Measurements from ENCODE around the gene CCDC169. TPM values are rescaled to one million over a fixed set of nuclear protein-coding genes. Genes with fewer than 3 reads are reported as not detected.

Gene CCDC169
- polyA plus RNA-seq, 1 donor (not counting 4 experiments of a cell fraction or from before 2014, with no cell fraction given), result 0.17 TPM

DNA sequence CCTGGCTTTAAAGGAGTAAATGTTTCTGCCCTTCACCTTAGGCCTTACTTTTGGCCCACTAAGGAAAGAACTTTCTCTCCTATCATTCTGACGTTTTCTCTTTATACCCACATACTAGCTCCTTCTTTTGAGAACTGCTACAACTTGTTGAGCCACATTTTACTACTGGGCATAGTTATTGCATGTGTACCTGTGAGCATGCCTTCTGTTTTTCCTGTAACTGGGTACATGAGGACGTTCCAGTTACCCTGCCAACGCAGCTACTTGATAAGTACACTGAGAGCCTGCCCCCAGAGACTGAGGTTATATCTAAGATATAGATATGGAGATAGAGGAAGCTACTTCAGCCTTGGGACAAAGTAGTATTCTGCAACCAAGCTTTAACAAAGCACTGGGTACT, 3.5 kb downstream of the CCDC169 start:
- no peaks in the 10 kb centered on the region for H3K9me1 ChIP-seq (ENCODE audit: control insufficient read depth, extremely low read depth, insufficient read depth, low read length)
- H3K4me1 ChIP-seq (ENCODE audit: control insufficient read depth, extremely low read depth, insufficient read depth, low read length), result no peaks in the 10 kb centered on the region
- no peak overlapping the region for H3K4me2 ChIP-seq (ENCODE audit: control insufficient read depth, extremely low read depth, insufficient read depth, low read depth, low read length)
- no peaks in the 10 kb centered on the region for H3K79me2 ChIP-seq (ENCODE audit: control insufficient read depth, insufficient read depth, low read length)
- no peak overlapping the region for H3K4me3 ChIP-seq (ENCODE audit: control insufficient read depth in 2 of 3, extremely low read depth in 1 of 3, insufficient read depth in 2 of 3, low read depth in 1 of 3, low read length in 3 of 3)
- no peak overlapping the region for H2AFZ ChIP-seq (ENCODE audit: control insufficient read depth, low read length)
- H3K27me3 ChIP-seq (ENCODE audit: control insufficient read depth, extremely low read depth, insufficient read depth, low read length), result no peaks in the 10 kb centered on the region
- H3K9me3 ChIP-seq (ENCODE audit: control insufficient read depth, low read depth, low read length), result no peaks in the 10 kb centered on the region
- DNase-seq (ENCODE audit: low read depth, low spot score), result no peak
- no peaks in the 10 kb centered on the region for H3K36me3 ChIP-seq (ENCODE audit: control insufficient read depth in 2 of 2, extremely low read depth in 1 of 2, insufficient read depth in 2 of 2, low read length in 2 of 2)
- dilution Hi-C loops (cut with MboI; ENCODE audit: extremely low pct_ligation_motif_present, low sequenced_read_pairs), result loop anchor here (25.0 kb wide), 1 partner anchor 307 kb away; no protein-coding TSS in a partner anchor
- TF ChIP-seq, protein P1, sequence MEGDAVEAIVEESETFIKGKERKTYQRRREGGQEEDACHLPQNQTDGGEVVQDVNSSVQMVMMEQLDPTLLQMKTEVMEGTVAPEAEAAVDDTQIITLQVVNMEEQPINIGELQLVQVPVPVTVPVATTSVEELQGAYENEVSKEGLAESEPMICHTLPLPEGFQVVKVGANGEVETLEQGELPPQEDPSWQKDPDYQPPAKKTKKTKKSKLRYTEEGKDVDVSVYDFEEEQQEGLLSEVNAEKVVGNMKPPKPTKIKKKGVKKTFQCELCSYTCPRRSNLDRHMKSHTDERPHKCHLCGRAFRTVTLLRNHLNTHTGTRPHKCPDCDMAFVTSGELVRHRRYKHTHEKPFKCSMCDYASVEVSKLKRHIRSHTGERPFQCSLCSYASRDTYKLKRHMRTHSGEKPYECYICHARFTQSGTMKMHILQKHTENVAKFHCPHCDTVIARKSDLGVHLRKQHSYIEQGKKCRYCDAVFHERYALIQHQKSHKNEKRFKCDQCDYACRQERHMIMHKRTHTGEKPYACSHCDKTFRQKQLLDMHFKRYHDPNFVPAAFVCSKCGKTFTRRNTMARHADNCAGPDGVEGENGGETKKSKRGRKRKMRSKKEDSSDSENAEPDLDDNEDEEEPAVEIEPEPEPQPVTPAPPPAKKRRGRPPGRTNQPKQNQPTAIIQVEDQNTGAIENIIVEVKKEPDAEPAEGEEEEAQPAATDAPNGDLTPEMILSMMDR (optimal IDR thresholded peaks at IDR 0.05 in 1 of 3, IDR thresholded peaks at IDR 0.05 in 1 of 3, conservative IDR thresholded peaks at IDR 0.05 in 1 of 3; ENCODE audit: extremely low read depth in 1 of 3, insufficient read depth in 2 of 3, low read length in 3 of 3), result no peak
- no peak for TF ChIP-seq EZH2 (IDR thresholded peaks at IDR 0.05; ENCODE audit: low read length)
- no peak overlapping the region for H3K27ac ChIP-seq (ENCODE audit: control insufficient read depth, insufficient read depth, low read length)
- FAIRE-seq, result no peak
- H3K9ac ChIP-seq (ENCODE audit: control insufficient read depth, extremely low read depth, insufficient read depth, low read length), result no peak overlapping the region
- no peaks in the 10 kb centered on the region for H4K20me1 ChIP-seq (ENCODE audit: control insufficient read depth, extremely low read depth, insufficient read depth, low read length)

DNA sequence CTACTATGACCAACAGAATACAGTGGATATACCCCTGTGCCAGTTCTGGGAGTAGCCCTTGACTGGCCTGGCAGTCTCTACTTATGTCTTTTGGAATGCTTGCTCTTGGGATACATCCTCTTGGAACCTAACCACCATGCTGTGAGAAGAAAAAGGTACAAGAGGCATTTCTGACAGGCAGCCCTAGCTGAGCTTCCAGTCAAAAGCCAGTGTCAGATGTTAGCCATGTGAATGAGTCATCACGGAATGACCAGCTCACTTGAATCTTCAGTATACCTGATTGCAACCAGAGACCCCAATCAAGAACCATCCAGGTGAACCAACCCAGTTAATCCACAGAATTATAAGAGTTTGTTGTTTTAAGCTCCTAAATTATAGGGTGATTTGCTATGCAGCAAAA, 4.1 kb downstream of the CCDC169 start:
- DNase-seq (ENCODE audit: low read depth, low spot score) (no peak), FAIRE-seq (no peak)
- H3K4me3 ChIP-seq (ENCODE audit: control insufficient read depth in 2 of 3, extremely low read depth in 1 of 3, insufficient read depth in 2 of 3, low read depth in 1 of 3, low read length in 3 of 3), result no peak overlapping the region
- H4K20me1 ChIP-seq (ENCODE audit: control insufficient read depth, extremely low read depth, insufficient read depth, low read length), result no peaks in the 10 kb centered on the region
- H3K27ac ChIP-seq (ENCODE audit: control insufficient read depth, insufficient read depth, low read length), result no peak overlapping the region
- dilution Hi-C loops (cut with MboI; ENCODE audit: extremely low pct_ligation_motif_present, low sequenced_read_pairs), result loop anchor here (25.0 kb wide), 1 partner anchor 306 kb away; no protein-coding TSS in a partner anchor
- H3K4me1 ChIP-seq (ENCODE audit: control insufficient read depth, extremely low read depth, insufficient read depth, low read length), result no peaks in the 10 kb centered on the region
- H2AFZ ChIP-seq (ENCODE audit: control insufficient read depth, low read length), result no peak overlapping the region
- no peaks in the 10 kb centered on the region for H3K27me3 ChIP-seq (ENCODE audit: control insufficient read depth, extremely low read depth, insufficient read depth, low read length)
- H3K9me1 ChIP-seq (ENCODE audit: control insufficient read depth, extremely low read depth, insufficient read depth, low read length), result no peaks in the 10 kb centered on the region
- H3K9ac ChIP-seq (ENCODE audit: control insufficient read depth, extremely low read depth, insufficient read depth, low read length), result no peak overlapping the region
- H3K36me3 ChIP-seq (ENCODE audit: control insufficient read depth in 2 of 2, extremely low read depth in 1 of 2, insufficient read depth in 2 of 2, low read length in 2 of 2), result no peaks in the 10 kb centered on the region
- TF ChIP-seq EZH2 (IDR thresholded peaks at IDR 0.05; ENCODE audit: low read length), result no peak
- TF ChIP-seq, protein P1 (optimal IDR thresholded peaks at IDR 0.05 in 1 of 3, IDR thresholded peaks at IDR 0.05 in 1 of 3, conservative IDR thresholded peaks at IDR 0.05 in 1 of 3; ENCODE audit: extremely low read depth in 1 of 3, insufficient read depth in 2 of 3, low read length in 3 of 3), result no peak
- no peaks in the 10 kb centered on the region for H3K9me3 ChIP-seq (ENCODE audit: control insufficient read depth, low read depth, low read length)
- no peak overlapping the region for H3K4me2 ChIP-seq (ENCODE audit: control insufficient read depth, extremely low read depth, insufficient read depth, low read depth, low read length)
- H3K79me2 ChIP-seq (ENCODE audit: control insufficient read depth, insufficient read depth, low read length), result no peaks in the 10 kb centered on the region

Measured in keratinocyte (primary cell).